ENCODE measurements around the gene KAZN. TPM values are rescaled to one million over a fixed set of nuclear protein-coding genes. Genes with fewer than 3 reads are reported as not detected.

Gene KAZN
- total RNA-seq, 1 experiment from 2014 or later: 2.4 TPM

- ChIA-PET CTCF (interaction anchor here (1.7 kb wide), 1 partner anchor 12 kb away, joined by 6 read pairs; no protein-coding TSS in a partner anchor), POLR2A (no interaction called here)
- Mint-ChIP-seq H3K9me3 (ENCODE audit: unreplicated experiment) (no peaks in the 10 kb centered on the region), H3K36me3 (ENCODE audit: insufficient read depth, unreplicated experiment) (no peaks in the 10 kb centered on the region), H3K27ac (ENCODE audit: unreplicated experiment) (no peak overlapping the region), H3K4me1 (ENCODE audit: low read depth, unreplicated experiment) (no peaks in the 10 kb centered on the region), H3K4me3 (ENCODE audit: unreplicated experiment) (no peak overlapping the region), H3K27me3 (ENCODE audit: insufficient read depth, unreplicated experiment) (no peaks in the 10 kb centered on the region)
- Histone ChIP-seq H3K4me3 (ENCODE audit: low read depth, low read length) (no peak overlapping the region), H3K27me3 (replicated peaks; ENCODE audit: control insufficient read depth, insufficient read depth, low read length) (no peaks in the 10 kb centered on the region), H3K36me3 (ENCODE audit: control insufficient read depth, insufficient read depth, low read length) (no peaks in the 10 kb centered on the region), H3K9me3 (no peaks in the 10 kb centered on the region), H3K4me1 (no peaks in the 10 kb centered on the region)
- DNase-seq: no peak
- TF ChIP-seq CTCF (IDR thresholded peaks at IDR 0.05; ENCODE audit: insufficient read depth in 1 of 2, low read depth in 1 of 2, low read length in 1 of 2, severe bottlenecking in 1 of 2, unreplicated experiment in 1 of 2): no peak
- intact Hi-C loops (cut with micrococcal nuclease; ENCODE audit: unreplicated experiment): no loop called here
- no TSS peak for BruUV-seq (replicated peaks)
Measured at GRCh38 chr1:15116966-15117365, 518.5 kb downstream of the KAZN start.

- CTCF ChIA-PET: interaction anchor here (1.7 kb wide), 1 partner anchor 11 kb away, joined by 6 read pairs; no protein-coding TSS in a partner anchor
Measured at GRCh38 chr1:15117671-15118325, 519.3 kb downstream of the KAZN start.

GRCh38 chr1:15118579-15118978 lies 520.1 kb downstream of the KAZN start:
- no TSS peak for BruUV-seq (replicated peaks)
- POLR2A ChIA-PET: no interaction called here
- Histone ChIP-seq H3K4me3 (ENCODE audit: low read depth, low read length) (no peak overlapping the region), H3K36me3 (ENCODE audit: control insufficient read depth, insufficient read depth, low read length) (no peaks in the 10 kb centered on the region), H3K9me3 (no peaks in the 10 kb centered on the region), H3K4me1 (no peaks in the 10 kb centered on the region), H3K27me3 (replicated peaks; ENCODE audit: control insufficient read depth, insufficient read depth, low read length) (no peaks in the 10 kb centered on the region)
- no peak overlapping the region for H3K27ac Mint-ChIP-seq (ENCODE audit: unreplicated experiment)
- H3K4me3 Mint-ChIP-seq (ENCODE audit: unreplicated experiment): no peak overlapping the region
- H3K36me3 Mint-ChIP-seq (ENCODE audit: insufficient read depth, unreplicated experiment): no peaks in the 10 kb centered on the region
- TF ChIP-seq CTCF (IDR thresholded peaks at IDR 0.05; ENCODE audit: insufficient read depth in 1 of 2, low read depth in 1 of 2, low read length in 1 of 2, severe bottlenecking in 1 of 2, unreplicated experiment in 1 of 2): no peak
- H3K4me1 Mint-ChIP-seq (ENCODE audit: low read depth, unreplicated experiment): no peaks in the 10 kb centered on the region
- H3K9me3 Mint-ChIP-seq (ENCODE audit: unreplicated experiment): no peaks in the 10 kb centered on the region
- intact Hi-C loops (cut with micrococcal nuclease; ENCODE audit: unreplicated experiment): no loop called here
- no peaks in the 10 kb centered on the region for H3K27me3 Mint-ChIP-seq (ENCODE audit: insufficient read depth, unreplicated experiment)
- CTCF ChIA-PET: no interaction called here
- no peak for DNase-seq

More at GRCh38 chr1:15117671-15118325, 519.3 kb downstream of the KAZN start:
- H3K27me3 Mint-ChIP-seq (ENCODE audit: insufficient read depth, unreplicated experiment): no peaks in the 10 kb centered on the region
- H3K27ac Mint-ChIP-seq (ENCODE audit: unreplicated experiment): no peak overlapping the region
- intact Hi-C loops (cut with micrococcal nuclease; ENCODE audit: unreplicated experiment): no loop called here
- Histone ChIP-seq H3K4me1 (no peaks in the 10 kb centered on the region), H3K9me3 (no peaks in the 10 kb centered on the region), H3K4me3 (ENCODE audit: low read depth, low read length) (no peak overlapping the region), H3K27me3 (replicated peaks; ENCODE audit: control insufficient read depth, insufficient read depth, low read length) (no peaks in the 10 kb centered on the region), H3K36me3 (ENCODE audit: control insufficient read depth, insufficient read depth, low read length) (no peaks in the 10 kb centered on the region)
- no peak overlapping the region for H3K4me3 Mint-ChIP-seq (ENCODE audit: unreplicated experiment)
- H3K9me3 Mint-ChIP-seq (ENCODE audit: unreplicated experiment): no peaks in the 10 kb centered on the region
- no peak for TF ChIP-seq CTCF (IDR thresholded peaks at IDR 0.05; ENCODE audit: insufficient read depth in 1 of 2, low read depth in 1 of 2, low read length in 1 of 2, severe bottlenecking in 1 of 2, unreplicated experiment in 1 of 2)
- H3K4me1 Mint-ChIP-seq (ENCODE audit: low read depth, unreplicated experiment): no peaks in the 10 kb centered on the region
- POLR2A ChIA-PET: no interaction called here
- no peaks in the 10 kb centered on the region for H3K36me3 Mint-ChIP-seq (ENCODE audit: insufficient read depth, unreplicated experiment)
- DNase-seq: no peak
- BruUV-seq (replicated peaks): no TSS peak

All from Caco-2 (cell line).